GM21515 (cell line): Measurements from ENCODE around the gene RANBP3.
"Not testable (repeated sequence)": the region's sequence is repeated elsewhere in the genome, so short reads cannot be mapped to it uniquely, and the experiment has no call there.

Experiments
- ATAC-seq: cut with Tn5 transposase; IDR thresholded peaks from one replicate; pipeline ENCODE4 v1.9.1; 2021; ENCODE audit not compliant: unreplicated experiment

RANBP3 gene

DNA sequence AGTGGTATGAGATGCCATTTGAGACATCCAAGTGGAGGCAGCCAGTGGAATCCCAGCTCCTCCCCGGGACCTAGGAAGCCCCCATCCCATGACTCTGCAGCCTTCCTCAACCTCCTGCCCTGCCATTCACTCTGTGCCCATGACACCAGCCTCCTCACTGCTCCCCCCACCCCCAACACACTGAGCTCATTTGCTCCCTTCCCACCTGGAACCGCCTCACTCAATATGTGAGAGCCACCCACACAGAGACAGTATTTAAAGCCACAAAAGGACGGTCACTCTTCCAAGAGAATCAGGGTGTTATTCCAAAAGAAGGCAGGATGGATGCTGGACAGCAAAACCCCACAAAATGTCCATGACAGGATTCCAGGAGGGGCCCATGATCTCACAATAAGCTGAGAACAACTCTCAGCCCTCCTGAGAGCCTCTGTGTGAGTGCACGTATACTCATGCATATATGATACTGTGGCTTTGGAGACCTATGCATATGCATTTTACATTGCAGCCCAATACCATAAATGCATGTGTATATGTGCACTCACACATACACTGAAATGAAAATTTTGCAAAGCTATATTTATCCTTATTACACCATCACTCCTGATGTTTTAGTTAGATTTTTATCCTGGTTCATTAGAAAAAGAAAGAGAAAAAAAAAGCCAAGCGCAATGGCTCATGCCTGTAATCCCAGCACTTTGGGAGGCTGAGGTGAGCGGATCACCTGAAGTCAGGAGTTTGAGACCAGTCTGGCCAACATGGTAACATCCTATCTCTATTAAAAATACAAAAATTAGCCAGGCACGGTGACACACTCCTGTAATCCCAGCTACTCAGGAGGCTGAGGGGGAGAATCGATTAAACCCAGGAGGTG, 10.8 kb upstream of the RANBP3 start:
- no peak for ATAC-seq

DNA sequence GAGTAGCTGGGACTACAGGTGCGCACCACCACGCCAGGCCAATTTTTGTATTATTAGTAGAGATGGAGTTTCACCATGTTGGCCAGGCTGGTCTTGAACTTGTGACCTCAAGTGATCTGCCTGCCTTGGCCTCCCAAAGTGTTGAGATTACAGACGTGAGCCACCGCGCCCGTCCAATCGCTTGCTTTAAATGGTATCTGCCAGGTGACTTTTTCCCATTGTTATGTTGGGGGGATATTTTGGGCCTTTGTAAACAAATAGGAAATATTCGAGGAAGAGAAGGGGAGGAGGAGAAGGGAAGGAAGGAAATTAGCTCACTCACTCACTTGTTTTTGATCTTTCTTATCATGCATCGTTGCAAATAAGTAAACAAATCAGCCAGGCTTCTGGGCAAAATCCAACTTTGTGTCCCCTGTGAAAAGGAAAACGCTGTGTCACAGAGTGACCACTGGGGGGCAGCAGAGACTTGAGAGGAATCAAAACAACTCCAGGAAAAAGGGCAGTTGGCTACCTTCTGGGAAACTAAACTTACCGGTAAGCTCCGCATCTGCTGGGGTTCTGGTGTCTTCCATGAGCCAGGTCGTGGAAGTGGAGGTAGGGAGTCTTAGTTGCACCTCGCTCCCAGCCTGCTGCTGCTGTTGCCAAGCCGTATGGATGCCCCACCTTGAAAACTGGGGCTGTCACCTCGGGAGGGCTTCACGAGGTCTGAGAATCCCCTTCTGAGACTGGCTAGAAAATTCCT, 9.3 kb upstream of the RANBP3 start:
- no peak for ATAC-seq

DNA sequence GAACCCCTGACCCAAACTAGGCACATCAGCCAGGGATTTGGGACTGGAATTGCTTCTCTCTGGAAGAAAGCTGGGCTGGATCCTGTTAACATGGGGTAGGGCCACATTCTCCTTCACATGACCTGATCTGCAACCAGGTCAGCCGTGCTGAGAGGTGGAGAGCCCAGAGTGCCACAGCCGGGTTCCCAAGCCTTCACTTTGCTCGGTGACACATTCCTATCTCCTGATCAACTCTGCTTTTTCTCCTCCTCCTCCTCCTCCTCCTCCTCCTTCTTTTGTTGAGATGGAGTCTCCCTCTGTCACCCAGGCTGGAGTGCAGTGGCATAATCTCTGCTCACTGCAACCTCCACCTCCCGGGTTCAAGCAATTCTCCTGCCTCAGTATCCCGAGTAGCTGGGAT, 7.9 kb upstream of the RANBP3 start:
- not testable (repeated sequence) for ATAC-seq

DNA sequence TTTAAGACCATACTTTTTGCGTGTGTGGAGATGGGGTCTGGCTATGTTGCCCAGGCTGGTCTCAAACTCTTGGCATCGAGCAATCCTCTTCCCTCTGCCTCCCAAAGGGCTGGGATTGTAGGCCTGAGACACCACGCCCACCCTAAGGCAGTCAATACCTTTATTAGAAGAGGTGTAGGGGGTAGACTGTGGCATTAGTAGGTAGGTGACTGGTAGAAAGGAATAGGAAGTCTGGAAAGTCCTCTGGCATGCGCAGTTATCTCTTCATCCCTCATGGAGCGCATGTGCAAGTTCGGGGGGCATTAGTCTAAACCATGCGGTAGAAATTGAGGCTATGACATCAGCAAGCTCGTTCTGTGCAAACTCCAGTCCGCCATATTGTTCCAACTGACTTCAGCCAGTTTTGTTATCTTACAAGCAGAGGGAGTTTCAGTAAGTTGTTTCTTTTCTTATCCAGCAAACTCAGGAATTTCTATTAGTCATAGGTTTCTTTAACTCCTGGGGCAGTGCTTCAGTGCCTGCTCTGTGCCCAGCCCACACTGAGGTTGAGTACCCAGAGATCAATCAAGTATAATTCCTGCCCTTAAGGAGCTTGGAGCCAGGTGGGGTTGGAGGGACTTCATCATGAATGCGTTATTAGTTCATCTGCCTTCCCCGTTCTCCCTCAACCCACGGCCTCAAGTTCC, 7.3 kb upstream of the RANBP3 start:
- ATAC-seq: no peak

DNA sequence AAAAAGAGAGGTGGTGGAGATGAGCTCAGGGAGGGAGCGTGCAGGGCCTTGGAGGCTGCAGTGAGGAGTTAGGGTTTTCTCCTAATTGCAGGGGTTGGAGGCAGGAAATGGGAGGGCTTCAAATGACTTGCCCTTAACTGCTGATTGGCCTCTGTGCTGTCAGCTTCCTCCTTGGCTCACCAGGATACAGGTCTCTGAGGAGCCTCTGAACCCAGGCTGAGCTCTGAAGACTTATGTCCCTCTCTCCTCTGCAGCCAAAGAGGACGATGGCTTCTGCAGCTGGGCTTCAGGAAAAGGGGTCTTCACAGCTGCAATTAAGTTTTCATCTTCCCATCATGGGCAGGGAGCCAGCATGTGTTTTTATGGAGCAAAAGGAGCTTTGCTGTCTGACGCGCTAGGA, 6.7 kb upstream of the RANBP3 start:
- no peak for ATAC-seq

DNA sequence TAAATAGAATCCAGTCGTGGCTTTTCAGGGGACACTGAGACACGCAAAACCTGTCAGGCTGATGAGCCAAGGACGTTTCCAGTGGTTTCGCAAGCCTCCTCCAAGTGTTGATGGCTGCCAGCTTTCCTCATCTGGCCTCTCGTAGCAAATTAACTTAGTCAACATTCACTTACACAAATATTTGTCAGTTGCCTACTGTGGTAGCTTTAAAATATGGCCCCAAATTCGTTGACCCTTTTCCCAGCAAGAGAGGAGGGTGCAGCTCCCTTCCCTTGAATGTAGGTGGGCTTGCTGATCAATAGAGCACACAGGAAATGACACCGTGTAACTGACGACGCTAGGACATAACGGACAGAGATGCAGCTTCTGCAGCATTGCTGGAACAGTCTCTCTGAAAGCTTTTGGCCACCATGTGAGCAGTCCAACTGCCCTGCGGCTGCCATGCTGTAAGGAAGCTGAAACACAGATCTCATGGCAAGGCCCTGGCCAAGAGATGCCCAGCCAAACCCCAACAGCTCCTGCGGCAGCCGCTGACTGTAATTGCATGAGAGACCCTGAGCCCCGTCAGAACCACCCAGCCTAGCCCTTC, 5.5 kb upstream of the RANBP3 start:
- ATAC-seq: no peak

DNA sequence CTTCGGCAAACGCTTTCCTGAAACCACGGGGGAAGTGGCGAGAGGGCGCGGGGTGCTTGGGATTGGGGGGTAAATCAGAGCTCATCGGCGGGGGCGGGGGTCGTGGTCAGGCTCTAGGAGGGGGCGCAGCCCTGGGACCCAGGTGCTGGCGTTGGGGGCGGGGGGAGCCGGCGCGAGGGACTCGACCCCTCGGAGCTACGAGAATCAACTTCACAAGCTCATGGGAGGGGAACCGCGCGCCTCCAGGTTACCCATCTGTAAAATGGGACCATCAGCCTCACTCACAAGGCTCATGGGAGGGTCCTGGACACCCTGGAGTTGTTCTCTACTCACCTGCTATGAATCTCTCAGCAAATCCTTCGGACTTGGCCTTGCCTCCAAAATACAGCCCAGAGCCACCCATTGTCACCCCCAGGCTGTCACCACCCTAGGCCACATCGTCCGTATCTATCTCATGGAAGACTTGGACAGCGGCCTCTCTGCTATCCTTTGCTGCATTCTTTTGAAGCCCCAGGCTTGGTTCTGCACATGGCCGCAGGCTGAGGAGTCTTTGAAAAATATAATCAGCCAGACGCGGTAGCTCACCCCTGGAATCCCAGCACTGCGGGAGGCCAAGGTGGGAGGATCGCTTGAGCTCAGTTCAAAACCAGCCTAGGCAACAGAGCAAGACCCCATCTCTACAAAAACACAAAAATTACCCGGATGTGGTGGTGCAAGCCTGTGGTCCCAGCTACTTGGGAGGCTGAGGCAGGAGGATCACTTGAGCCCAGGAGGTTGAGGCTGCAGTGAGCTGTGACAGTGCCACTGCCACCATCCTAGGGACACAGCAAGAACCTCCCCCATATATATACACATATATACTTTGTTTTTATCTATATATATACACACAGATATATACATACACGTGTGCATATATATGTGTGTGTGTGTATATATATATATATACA, 939 bp upstream of the RANBP3 start:
- ATAC-seq: no peak

- ATAC-seq: peak; percentile 17
These were observed 637 bp downstream of the RANBP3 start for GRCh38 chr19:5977222-5977784.

GRCh38 chr19:5976768-5977167, 1.2 kb downstream of the RANBP3 start:
- ATAC-seq: no peak

DNA sequence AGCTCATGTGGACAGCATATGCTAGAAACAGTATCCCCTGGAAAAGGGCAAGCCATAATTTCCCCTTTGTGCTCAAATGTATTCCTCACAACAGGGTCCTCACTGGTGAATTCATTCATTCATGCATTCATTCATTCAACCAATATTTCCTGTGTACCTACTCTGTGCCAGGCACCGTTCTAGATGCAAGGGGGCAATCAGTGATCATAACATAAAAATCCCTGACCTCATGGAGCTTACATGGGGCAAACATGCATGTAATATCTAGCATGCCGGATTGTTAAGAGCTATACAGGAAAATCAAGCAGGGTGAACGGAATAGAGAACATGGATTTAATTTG, 2.6 kb downstream of the RANBP3 start:
- no peak for ATAC-seq

DNA sequence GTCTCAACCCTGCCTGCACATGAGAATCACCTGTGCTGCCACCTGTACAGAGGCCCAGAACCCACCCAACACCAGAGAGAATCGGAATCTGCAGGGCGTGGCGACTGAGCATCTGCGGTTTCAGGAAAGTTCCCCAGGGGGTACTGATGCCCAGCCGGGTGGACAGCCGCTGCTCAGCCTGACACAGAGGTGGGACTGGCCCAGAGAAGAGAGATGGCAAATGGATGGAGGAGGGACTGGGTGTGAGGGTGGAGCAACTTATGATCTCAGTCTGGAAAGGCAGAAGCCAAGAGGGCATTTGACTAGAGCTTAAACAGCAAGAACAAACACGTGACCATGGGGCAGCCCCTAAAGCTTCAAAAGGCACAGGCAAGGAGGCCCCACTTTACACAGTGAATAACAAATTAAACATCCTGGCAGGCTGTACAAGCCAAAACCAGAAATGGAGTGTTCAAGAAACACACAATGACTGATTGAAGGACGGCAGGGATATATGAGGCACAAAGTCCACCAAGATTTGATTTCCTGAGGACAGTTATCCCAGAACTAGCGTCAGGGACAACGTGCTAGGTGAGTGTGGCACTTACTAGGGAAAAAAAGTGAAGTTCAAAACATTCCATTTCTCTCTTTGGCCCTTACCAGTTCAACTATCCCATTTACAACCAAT, 3.1 kb downstream of the RANBP3 start:
- ATAC-seq: no peak

DNA sequence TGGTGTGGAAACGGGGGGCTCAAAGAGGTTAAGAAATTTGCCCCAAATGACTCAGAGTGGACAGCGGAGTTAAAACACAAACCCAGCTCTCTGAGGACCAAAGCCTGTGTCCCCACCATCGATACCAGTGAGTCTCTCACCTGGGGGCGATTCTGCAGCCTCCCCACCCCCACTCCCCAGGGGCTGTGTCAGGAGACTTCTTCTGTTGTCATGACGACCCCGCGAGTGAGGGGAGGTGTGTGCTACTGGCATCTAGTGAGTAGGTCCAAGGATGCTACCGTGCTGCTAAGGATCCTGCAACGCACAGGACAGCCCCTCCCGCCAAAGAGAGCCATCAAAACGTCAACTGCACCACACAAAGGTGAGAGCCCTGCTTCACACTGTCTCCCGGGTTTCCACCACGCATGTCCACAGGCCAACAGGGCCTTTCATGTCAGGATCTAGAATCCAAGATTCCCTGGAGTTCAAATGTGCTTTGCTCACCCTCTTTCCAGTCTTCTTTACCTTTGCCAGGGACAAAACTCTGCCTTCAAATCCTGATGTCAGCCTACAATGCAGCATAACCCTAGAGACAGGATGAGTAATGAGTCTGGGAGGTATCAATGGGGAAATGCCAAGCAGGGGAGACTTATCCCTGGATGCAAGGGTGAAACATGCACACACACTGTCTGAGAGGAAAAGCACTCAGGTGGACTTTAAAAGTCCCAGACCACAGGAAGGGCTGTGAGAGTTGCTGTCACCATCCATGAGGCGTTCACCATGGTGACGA, 3.9 kb downstream of the RANBP3 start:
- no peak for ATAC-seq

GRCh38 chr19:5973376-5973775, 4.6 kb downstream of the RANBP3 start:
- no peak for ATAC-seq

DNA sequence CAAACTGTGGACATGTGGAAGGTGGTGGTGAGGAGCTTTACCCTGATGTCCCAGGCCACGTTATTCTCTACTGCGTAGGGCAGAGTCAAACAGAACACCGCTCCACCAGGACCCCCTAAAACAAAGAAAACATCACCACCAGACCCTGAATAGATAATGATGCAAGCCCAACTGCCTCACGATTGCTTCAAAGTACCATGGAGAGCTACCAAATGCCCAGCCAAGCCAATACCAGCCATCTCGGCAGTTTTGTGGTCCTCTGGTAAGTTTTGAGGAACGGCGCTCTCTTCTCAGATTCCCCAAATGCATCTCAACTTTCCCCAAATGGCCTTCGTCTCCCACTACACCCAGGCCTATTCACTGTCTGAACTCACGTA, 5.6 kb downstream of the RANBP3 start:
- ATAC-seq: no peak

- no peak for ATAC-seq
These were observed 6.1 kb downstream of the RANBP3 start for GRCh38 chr19:5971714-5972354.

DNA sequence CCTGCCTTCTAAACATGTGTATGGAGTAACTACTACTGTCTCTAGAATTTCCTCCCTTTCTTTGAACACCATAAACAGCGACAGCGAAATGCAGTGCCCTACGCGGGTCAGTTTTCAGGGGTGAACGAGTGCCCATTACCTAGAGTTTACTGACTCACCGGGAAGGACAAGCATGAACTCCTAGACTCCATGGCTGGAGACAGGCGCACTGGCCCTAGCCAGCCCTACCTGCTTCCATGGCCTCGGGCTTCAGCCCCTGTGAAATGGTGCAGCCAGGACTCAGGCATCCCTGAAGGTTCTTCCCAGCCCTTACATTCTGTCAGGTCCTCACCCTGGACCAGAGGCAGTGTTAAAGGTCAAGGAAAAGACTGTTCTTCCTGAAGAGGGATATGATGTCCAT, 8.5 kb downstream of the RANBP3 start:
- no peak for ATAC-seq

- ATAC-seq: no peak
These were observed 9.2 kb downstream of the RANBP3 start for GRCh38 chr19:5968431-5969373.
